Mesendoderm (in vitro differentiated cells): ENCODE results near the gene UPF2.

ENCODE experiments used
- DNase-seq: peaks from one replicate; pipeline ENCODE4 v3.0.0; 2013
- H2AK5ac ChIP-seq: 2 replicates; pipeline ENCODE4 v1.6.1; 2013; ENCODE audit warnings: low read length, inconsistent platforms
- H2BK120ac ChIP-seq: 2 replicates; pipeline ENCODE4 v1.6.1; 2013; ENCODE audit warnings: low read depth, mild to moderate bottlenecking, low read length, moderate library complexity, mixed read lengths
- H2BK15ac ChIP-seq: replicated peaks from 2 replicates; pipeline ENCODE4 v1.6.1; 2013; ENCODE audit warnings: low read depth, mild to moderate bottlenecking, moderate library complexity
- H2BK5ac ChIP-seq: 2 replicates; pipeline ENCODE4 v1.6.1; 2013; ENCODE audit warnings: low read length, inconsistent platforms
- H3K18ac ChIP-seq: 2 replicates; pipeline ENCODE4 v1.6.1; 2013; ENCODE audit warnings: mild to moderate bottlenecking, low read length, mixed read lengths
- H3K23ac ChIP-seq: one replicate; pipeline ENCODE4 v1.6.1; 2013; ENCODE audit warnings: low read length
- H3K27ac ChIP-seq: 2 replicates; pipeline ENCODE4 v1.5.1; 2013; ENCODE audit warnings: low read depth, mild to moderate bottlenecking, inconsistent platforms, low read length, moderate library complexity
- H3K27me3 ChIP-seq: 2 replicates; pipeline ENCODE4 v1.6.1; 2013; ENCODE audit warnings: low read length, control low read depth, mild to moderate bottlenecking, inconsistent platforms; ENCODE audit not compliant: insufficient read depth, poor library complexity
- H3K36me3 ChIP-seq: 2 replicates; pipeline ENCODE4 v1.6.1; 2013; ENCODE audit warnings: low read length, inconsistent platforms; ENCODE audit not compliant: control insufficient read depth, insufficient read depth
- H3K4ac ChIP-seq: one replicate; pipeline ENCODE4 v1.6.1; 2013; ENCODE audit warnings: low read depth, mild to moderate bottlenecking, low read length, moderate library complexity
- H3K4me1 ChIP-seq: 2 replicates; pipeline ENCODE4 v1.6.1; 2013; ENCODE audit warnings: low read depth, low read length, inconsistent platforms; ENCODE audit not compliant: control insufficient read depth
- H3K4me2 ChIP-seq: 2 replicates; pipeline ENCODE4 v1.6.1; 2013; ENCODE audit warnings: low read length
- H3K4me3 ChIP-seq: 2 replicates; pipeline ENCODE4 v1.5.1; 2013; ENCODE audit warnings: mild to moderate bottlenecking, low read length
- H3K56ac ChIP-seq: one replicate; pipeline ENCODE4 v1.6.1; 2013; ENCODE audit warnings: low read length
- H3K79me1 ChIP-seq: 2 replicates; pipeline ENCODE4 v1.6.1; 2013; ENCODE audit warnings: low read length, inconsistent platforms
- H3K79me2 ChIP-seq: 2 replicates; pipeline ENCODE4 v1.6.1; 2013; ENCODE audit warnings: mild to moderate bottlenecking, low read length; ENCODE audit not compliant: control insufficient read depth, insufficient read depth
- H3K9ac ChIP-seq: 2 replicates; pipeline ENCODE4 v1.6.1; 2013; ENCODE audit warnings: low read length, inconsistent platforms
- H4K5ac ChIP-seq: one replicate; pipeline ENCODE4 v1.6.1; 2013; ENCODE audit warnings: low read length
- H4K8ac ChIP-seq: one replicate; pipeline ENCODE4 v1.6.1; 2013; ENCODE audit warnings: low read depth, mild to moderate bottlenecking, control low read depth, low read length, moderate library complexity
- WGBS: extraction: QIAGEN DNeasy Blood & Tissue Kit; methylation state at CpG from one replicate; pipeline ENCODE4 v1.1.7; 2013; ENCODE audit warnings: low lambda C conversion rate, missing lambda C conversion rate; ENCODE audit not compliant: insufficient coverage; ENCODE audit errors: extremely low coverage; 5-methylcytosine and 5-hydroxymethylcytosine counted together

The UPF2 gene

DNA sequence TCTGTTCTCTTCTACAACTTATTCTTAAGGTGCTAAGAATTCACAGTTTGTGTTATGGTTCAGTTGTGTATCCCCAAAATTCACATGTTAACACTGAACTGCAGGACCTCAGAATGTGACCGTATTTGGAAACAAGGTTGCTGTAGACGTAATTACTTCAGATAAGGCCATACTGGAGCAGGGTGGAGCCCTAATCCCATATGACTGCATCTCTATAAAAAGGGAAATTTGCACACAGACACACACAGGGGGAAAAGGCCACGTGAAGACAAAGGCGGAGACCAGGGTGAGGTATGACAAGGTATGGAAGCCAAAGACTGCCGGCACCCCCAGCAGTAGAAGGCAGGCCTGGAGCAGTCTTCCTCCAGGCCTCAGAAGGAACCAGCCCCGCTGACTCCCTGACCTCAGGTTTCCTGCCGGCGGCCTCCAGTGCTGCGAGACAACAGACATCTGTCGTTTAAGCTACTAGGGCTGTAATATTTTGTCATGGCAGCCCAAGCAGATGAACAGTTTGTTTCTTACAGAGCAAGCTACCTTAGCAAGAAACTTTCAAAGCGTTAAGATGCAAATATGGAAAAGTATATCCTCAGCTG is 120.7 kb downstream of the UPF2 start:
- no peaks in the 10 kb centered on the region for H3K4me1 ChIP-seq
- no peaks in the 10 kb centered on the region for H3K79me1 ChIP-seq
- H3K9ac ChIP-seq, result no peak overlapping the region
- DNase-seq, result no peak
- H2BK15ac ChIP-seq, result no peak overlapping the region
- H4K8ac ChIP-seq, result no peak overlapping the region
- no peak overlapping the region for H3K4me3 ChIP-seq
- no peak overlapping the region for H2AK5ac ChIP-seq
- H3K4me2 ChIP-seq, result no peak overlapping the region
- H3K79me2 ChIP-seq, result no peaks in the 10 kb centered on the region
- H3K27me3 ChIP-seq, result no peaks in the 10 kb centered on the region
- no peak overlapping the region for H3K18ac ChIP-seq
- H3K27ac ChIP-seq, result no peak overlapping the region
- no peak overlapping the region for H2BK120ac ChIP-seq
- no peak overlapping the region for H3K56ac ChIP-seq
- H2BK5ac ChIP-seq, result no peak overlapping the region
- no CpG with 5 or more reads among the region's 11 CpGs for WGBS
- no peak overlapping the region for H3K23ac ChIP-seq
- H4K5ac ChIP-seq, result no peak overlapping the region
- no peak overlapping the region for H3K4ac ChIP-seq
- peaks cover 4% of the 10 kb centered on the region for H3K36me3 ChIP-seq

DNA sequence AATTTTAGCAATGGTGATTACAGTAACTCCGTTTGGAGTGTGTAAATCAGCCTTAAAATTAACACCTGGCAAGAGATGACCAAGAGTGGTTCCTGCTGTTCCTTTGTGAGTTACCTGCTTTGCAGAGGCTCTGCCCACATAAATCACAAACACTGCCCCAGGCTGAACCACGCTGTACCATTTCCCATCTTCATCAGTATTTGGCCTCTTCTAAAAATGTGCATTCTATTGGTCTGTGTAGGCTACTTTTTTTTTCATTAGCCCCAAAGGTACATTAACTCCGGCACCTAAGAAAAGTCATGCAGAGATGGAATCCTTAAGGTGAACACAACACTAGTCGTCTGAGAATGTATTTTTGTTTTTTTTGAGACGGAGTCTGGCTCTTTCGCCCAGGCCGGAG is 123.3 kb downstream of the UPF2 start:
- H3K4me3 ChIP-seq, result no peak overlapping the region
- DNase-seq, result no peak
- H3K79me2 ChIP-seq, result no peaks in the 10 kb centered on the region
- WGBS, result no CpG with 5 or more reads among the region's 7 CpGs
- no peak overlapping the region for H2BK120ac ChIP-seq
- no peak overlapping the region for H4K8ac ChIP-seq
- H3K36me3 ChIP-seq, result no peaks in the 10 kb centered on the region
- no peak overlapping the region for H3K4me2 ChIP-seq
- no peaks in the 10 kb centered on the region for H3K79me1 ChIP-seq
- H3K27ac ChIP-seq, result no peak overlapping the region
- no peaks in the 10 kb centered on the region for H3K4me1 ChIP-seq
- no peak overlapping the region for H3K23ac ChIP-seq
- no peak overlapping the region for H3K9ac ChIP-seq
- H2AK5ac ChIP-seq, result no peak overlapping the region
- no peak overlapping the region for H2BK15ac ChIP-seq
- H4K5ac ChIP-seq, result no peak overlapping the region
- no peak overlapping the region for H2BK5ac ChIP-seq
- H3K56ac ChIP-seq, result no peak overlapping the region
- H3K27me3 ChIP-seq, result no peaks in the 10 kb centered on the region
- H3K18ac ChIP-seq, result no peak overlapping the region
- H3K4ac ChIP-seq, result no peak overlapping the region

- H4K5ac ChIP-seq, result no peak overlapping the region
- no peak overlapping the region for H3K23ac ChIP-seq
- H3K79me1 ChIP-seq, result no peaks in the 10 kb centered on the region
- H2AK5ac ChIP-seq, result no peak overlapping the region
- no peaks in the 10 kb centered on the region for H3K79me2 ChIP-seq
- no peak overlapping the region for H3K18ac ChIP-seq
- no CpG with 5 or more reads among the region's 8 CpGs for WGBS
- H3K56ac ChIP-seq, result no peak overlapping the region
- no peaks in the 10 kb centered on the region for H3K36me3 ChIP-seq
- H3K27me3 ChIP-seq, result no peaks in the 10 kb centered on the region
- no peak overlapping the region for H3K4me2 ChIP-seq
- no peak overlapping the region for H3K4me3 ChIP-seq
- no peak overlapping the region for H2BK15ac ChIP-seq
- no peak overlapping the region for H2BK5ac ChIP-seq
- H3K27ac ChIP-seq, result no peak overlapping the region
- H3K4ac ChIP-seq, result no peak overlapping the region
- no peak overlapping the region for H3K9ac ChIP-seq
- H2BK120ac ChIP-seq, result no peak overlapping the region
- H4K8ac ChIP-seq, result no peak overlapping the region
- no peak for DNase-seq
- H3K4me1 ChIP-seq, result no peaks in the 10 kb centered on the region
These were observed 124.2 kb downstream of the UPF2 start for GRCh38 chr10:11918384-11918783.

DNA sequence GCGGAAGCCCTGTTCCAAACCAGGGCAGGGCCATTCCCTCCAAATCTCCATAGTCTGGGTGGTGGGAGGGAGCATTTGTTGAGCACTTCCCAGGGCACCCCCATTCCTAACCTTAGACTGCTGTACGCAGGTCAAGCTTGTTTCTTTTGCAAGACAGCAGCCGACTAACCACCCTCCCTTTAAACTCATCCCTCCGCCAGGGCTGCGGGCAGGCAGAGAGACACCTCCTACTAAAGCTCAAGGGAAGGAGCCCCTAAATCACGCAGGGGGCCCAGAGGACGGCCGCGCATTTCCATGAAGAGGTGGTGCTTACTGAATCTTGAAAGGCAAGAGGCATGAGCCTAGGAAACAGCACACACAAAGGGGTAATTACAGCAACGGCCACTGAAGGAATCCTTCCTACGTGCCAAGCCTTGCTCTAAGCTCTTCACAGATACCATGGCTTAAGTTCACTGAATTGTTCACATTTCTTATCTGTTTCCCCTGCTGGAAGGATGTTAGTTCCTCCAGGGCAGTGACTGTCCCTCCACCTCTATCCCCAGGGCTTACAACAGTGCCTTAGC is 129.4 kb downstream of the UPF2 start:
- Histone ChIP-seq H3K27ac (no peak overlapping the region), H2BK15ac (no peak overlapping the region), H3K9ac (no peak overlapping the region), H3K4me3 (no peak overlapping the region), H3K23ac (no peak overlapping the region), H4K5ac (no peak overlapping the region), H2BK5ac (no peak overlapping the region), H3K27me3 (no peaks in the 10 kb centered on the region), H2AK5ac (no peak overlapping the region), H3K4me1 (no peaks in the 10 kb centered on the region), H3K36me3 (no peaks in the 10 kb centered on the region), H3K4ac (no peak overlapping the region), H3K79me1 (no peaks in the 10 kb centered on the region), H4K8ac (no peak overlapping the region), H3K18ac (no peak overlapping the region), H3K4me2 (no peak overlapping the region), H3K79me2 (no peaks in the 10 kb centered on the region), H2BK120ac (no peak overlapping the region), H3K56ac (peak overlapping the region; percentile 8)
- WGBS, result no CpG with 5 or more reads among the region's 11 CpGs
- peak; percentile 92 for DNase-seq

- WGBS, result no CpG with 5 or more reads among the region's 10 CpGs
- no peak overlapping the region for H3K4ac ChIP-seq
- no peak overlapping the region for H4K8ac ChIP-seq
- H4K5ac ChIP-seq, result no peak overlapping the region
- no peak overlapping the region for H3K27ac ChIP-seq
- no peak overlapping the region for H2BK15ac ChIP-seq
- DNase-seq, result no peak
- no peaks in the 10 kb centered on the region for H3K27me3 ChIP-seq
- H2AK5ac ChIP-seq, result no peak overlapping the region
- H3K4me3 ChIP-seq, result no peak overlapping the region
- H3K36me3 ChIP-seq, result no peaks in the 10 kb centered on the region
- no peak overlapping the region for H3K9ac ChIP-seq
- no peak overlapping the region for H2BK120ac ChIP-seq
- H3K18ac ChIP-seq, result no peak overlapping the region
- no peak overlapping the region for H3K4me2 ChIP-seq
- no peaks in the 10 kb centered on the region for H3K79me1 ChIP-seq
- H3K56ac ChIP-seq, result no peak overlapping the region
- H3K23ac ChIP-seq, result no peak overlapping the region
- H3K79me2 ChIP-seq, result no peaks in the 10 kb centered on the region
- no peak overlapping the region for H2BK5ac ChIP-seq
- H3K4me1 ChIP-seq, result no peaks in the 10 kb centered on the region
These were observed 132.5 kb downstream of the UPF2 start for GRCh38 chr10:11910102-11910501.

DNA sequence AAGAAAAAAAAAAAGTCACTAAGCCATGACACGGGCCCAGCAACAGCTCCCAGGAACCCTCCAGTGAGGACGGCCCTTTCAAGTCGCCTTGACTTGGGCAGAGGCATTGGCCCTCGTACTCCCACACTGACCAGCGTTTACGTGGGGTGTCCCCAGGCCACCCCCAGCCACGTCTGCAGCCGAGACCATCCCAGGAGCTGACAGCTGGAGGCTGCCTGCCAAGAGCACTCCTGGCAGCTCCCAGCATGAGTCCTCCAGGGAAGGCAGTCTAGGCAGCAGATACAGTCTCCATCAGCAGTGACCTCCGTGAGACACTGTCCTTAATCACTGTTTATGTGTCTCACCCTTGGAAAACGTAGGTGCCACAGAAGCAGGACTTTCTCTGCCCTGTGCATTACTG is 133.0 kb downstream of the UPF2 start:
- Histone ChIP-seq H3K9ac (no peak overlapping the region), H3K18ac (no peak overlapping the region), H3K36me3 (no peaks in the 10 kb centered on the region), H4K5ac (no peak overlapping the region), H2BK15ac (no peak overlapping the region), H3K27me3 (no peaks in the 10 kb centered on the region), H3K4me3 (no peak overlapping the region), H3K4me2 (no peak overlapping the region), H2BK120ac (no peak overlapping the region), H3K79me1 (no peaks in the 10 kb centered on the region), H3K4me1 (no peaks in the 10 kb centered on the region), H2BK5ac (no peak overlapping the region), H3K4ac (no peak overlapping the region), H3K56ac (no peak overlapping the region), H3K23ac (no peak overlapping the region), H3K27ac (no peak overlapping the region), H2AK5ac (no peak overlapping the region), H3K79me2 (no peaks in the 10 kb centered on the region), H4K8ac (no peak overlapping the region)
- no peak for DNase-seq
- no CpG with 5 or more reads among the region's 10 CpGs for WGBS
